ENCODE results near the gene NEAT1. TPM values are rescaled to one million over a fixed set of nuclear protein-coding genes. Genes with fewer than 3 reads are reported as not detected.

NEAT1 gene
- total and polyA plus RNA-seq, 9 of the 15 experiments (the other 6 are each of a cell fraction or from before 2014, with no cell fraction given), result 20.1 to 389 (median 62.8) TPM

DNA sequence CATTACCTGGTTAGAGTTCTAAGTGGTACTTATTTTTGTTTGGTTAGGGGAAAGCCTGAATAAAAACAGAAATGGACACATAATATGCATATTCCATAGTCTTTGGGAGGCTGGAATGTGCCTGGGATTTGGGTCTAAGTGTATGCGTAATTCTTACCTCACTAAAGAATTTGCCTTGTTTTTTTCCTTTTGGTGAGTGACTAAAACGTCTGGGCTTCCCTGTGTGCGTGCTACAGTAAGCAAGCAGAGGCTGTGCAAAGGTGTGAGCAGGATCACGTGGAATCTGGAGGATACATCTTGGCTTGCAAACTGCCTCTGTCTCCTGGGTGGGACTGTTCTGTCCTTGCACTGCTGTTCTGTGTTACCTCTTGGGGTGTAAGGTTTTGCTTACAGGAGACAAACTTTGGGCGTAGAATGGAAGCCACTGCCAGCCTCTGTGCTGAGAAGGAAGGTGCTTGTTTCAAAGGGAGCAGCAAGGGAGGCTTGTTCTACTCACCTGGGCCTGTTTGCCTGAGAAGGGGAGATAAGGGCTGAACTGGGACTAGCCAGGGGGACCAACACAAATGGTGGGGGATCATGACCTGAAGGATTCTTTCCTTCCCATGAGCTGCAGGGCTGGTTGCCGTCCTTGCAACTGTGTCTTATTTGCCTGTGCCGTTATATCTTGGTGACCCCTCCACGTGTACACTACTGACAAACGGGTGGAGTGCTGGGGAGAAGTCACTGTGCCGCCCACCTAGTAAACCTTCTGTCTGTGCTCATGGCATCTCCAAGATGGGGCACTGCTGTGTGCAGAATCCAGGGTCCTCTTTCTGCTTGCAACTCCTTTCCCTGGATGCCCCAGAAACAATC, 4.5 kb downstream of the NEAT1 start (continued):
- peak; percentile 93 for TF ChIP-seq TAF15 (IDR thresholded peaks at IDR 0.05; ENCODE audit: low read depth, low read length)
- no peak for TF ChIP-seq ZNF121 (CRISPR knock-in tag; conservative IDR thresholded peaks at IDR 0.05)
- TF ChIP-seq MIER1 (IDR thresholded peaks at IDR 0.05; ENCODE audit: low read depth), result no peak
- TF ChIP-seq, protein P1, sequence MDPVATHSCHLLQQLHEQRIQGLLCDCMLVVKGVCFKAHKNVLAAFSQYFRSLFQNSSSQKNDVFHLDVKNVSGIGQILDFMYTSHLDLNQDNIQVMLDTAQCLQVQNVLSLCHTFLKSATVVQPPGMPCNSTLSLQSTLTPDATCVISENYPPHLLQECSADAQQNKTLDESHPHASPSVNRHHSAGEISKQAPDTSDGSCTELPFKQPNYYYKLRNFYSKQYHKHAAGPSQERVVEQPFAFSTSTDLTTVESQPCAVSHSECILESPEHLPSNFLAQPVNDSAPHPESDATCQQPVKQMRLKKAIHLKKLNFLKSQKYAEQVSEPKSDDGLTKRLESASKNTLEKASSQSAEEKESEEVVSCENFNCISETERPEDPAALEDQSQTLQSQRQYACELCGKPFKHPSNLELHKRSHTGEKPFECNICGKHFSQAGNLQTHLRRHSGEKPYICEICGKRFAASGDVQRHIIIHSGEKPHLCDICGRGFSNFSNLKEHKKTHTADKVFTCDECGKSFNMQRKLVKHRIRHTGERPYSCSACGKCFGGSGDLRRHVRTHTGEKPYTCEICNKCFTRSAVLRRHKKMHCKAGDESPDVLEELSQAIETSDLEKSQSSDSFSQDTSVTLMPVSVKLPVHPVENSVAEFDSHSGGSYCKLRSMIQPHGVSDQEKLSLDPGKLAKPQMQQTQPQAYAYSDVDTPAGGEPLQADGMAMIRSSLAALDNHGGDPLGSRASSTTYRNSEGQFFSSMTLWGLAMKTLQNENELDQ (CRISPR knock-in tag; IDR thresholded peaks at IDR 0.05; ENCODE audit: borderline replicate concordance), result 0 out of 2 replicates have a peak, but pooled peaks have one; percentile 91
- TF ChIP-seq HDAC1 (IDR thresholded peaks at IDR 0.05), result 0 out of 4 replicates have a peak, but pooled peaks of 1 of the 2 experiments have one; percentile 30
- TF ChIP-seq, protein P2, sequence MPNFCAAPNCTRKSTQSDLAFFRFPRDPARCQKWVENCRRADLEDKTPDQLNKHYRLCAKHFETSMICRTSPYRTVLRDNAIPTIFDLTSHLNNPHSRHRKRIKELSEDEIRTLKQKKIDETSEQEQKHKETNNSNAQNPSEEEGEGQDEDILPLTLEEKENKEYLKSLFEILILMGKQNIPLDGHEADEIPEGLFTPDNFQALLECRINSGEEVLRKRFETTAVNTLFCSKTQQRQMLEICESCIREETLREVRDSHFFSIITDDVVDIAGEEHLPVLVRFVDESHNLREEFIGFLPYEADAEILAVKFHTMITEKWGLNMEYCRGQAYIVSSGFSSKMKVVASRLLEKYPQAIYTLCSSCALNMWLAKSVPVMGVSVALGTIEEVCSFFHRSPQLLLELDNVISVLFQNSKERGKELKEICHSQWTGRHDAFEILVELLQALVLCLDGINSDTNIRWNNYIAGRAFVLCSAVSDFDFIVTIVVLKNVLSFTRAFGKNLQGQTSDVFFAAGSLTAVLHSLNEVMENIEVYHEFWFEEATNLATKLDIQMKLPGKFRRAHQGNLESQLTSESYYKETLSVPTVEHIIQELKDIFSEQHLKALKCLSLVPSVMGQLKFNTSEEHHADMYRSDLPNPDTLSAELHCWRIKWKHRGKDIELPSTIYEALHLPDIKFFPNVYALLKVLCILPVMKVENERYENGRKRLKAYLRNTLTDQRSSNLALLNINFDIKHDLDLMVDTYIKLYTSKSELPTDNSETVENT (CRISPR knock-in tag; IDR thresholded peaks at IDR 0.05), result 0 out of 2 replicates have a peak, but pooled peaks have one; percentile 24
- TF ChIP-seq MYNN (IDR thresholded peaks at IDR 0.05), result peak; percentile 30; the same call in 1 of the 2 replicates
- TF ChIP-seq MYNN (CRISPR knock-in tag; IDR thresholded peaks at IDR 0.05), result no peak
- TF ChIP-seq, protein P3, sequence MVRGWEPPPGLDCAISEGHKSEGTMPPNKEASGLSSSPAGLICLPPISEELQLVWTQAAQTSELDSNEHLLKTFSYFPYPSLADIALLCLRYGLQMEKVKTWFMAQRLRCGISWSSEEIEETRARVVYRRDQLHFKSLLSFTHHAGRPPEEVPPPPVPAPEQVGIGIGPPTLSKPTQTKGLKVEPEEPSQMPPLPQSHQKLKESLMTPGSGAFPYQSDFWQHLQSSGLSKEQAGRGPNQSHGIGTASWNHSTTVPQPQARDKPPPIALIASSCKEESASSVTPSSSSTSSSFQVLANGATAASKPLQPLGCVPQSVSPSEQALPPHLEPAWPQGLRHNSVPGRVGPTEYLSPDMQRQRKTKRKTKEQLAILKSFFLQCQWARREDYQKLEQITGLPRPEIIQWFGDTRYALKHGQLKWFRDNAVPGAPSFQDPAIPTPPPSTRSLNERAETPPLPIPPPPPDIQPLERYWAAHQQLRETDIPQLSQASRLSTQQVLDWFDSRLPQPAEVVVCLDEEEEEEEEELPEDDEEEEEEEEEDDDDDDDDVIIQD (CRISPR knock-in tag; IDR thresholded peaks at IDR 0.05), result no peak
- TF ChIP-seq, protein P4, sequence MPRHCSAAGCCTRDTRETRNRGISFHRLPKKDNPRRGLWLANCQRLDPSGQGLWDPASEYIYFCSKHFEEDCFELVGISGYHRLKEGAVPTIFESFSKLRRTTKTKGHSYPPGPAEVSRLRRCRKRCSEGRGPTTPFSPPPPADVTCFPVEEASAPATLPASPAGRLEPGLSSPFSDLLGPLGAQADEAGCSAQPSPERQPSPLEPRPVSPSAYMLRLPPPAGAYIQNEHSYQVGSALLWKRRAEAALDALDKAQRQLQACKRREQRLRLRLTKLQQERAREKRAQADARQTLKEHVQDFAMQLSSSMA (CRISPR knock-in tag; IDR thresholded peaks at IDR 0.05), result peak; percentile 56; the same call in 1 of the 2 replicates
- peak; percentile 89 for TF ChIP-seq ESRRB (CRISPR knock-in tag; IDR thresholded peaks at IDR 0.05; ENCODE audit: borderline replicate concordance)
- TF ChIP-seq, protein P5, sequence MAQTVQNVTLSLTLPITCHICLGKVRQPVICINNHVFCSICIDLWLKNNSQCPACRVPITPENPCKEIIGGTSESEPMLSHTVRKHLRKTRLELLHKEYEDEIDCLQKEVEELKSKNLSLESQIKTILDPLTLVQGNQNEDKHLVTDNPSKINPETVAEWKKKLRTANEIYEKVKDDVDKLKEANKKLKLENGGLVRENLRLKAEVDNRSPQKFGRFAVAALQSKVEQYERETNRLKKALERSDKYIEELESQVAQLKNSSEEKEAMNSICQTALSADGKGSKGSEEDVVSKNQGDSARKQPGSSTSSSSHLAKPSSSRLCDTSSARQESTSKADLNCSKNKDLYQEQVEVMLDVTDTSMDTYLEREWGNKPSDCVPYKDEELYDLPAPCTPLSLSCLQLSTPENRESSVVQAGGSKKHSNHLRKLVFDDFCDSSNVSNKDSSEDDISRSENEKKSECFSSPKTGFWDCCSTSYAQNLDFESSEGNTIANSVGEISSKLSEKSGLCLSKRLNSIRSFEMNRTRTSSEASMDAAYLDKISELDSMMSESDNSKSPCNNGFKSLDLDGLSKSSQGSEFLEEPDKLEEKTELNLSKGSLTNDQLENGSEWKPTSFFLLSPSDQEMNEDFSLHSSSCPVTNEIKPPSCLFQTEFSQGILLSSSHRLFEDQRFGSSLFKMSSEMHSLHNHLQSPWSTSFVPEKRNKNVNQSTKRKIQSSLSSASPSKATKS (CRISPR knock-in tag; IDR thresholded peaks at IDR 0.05), result 0 out of 2 replicates have a peak, but pooled peaks have one; percentile 18
- 0 out of 2 replicates have a peak, but pooled peaks have one; percentile 3 for TF ChIP-seq HMG20A (CRISPR knock-in tag; conservative IDR thresholded peaks at IDR 0.05)
- peak in 1 of 2 experiments; percentile 21; a peak in 2 of 4 replicates for TF ChIP-seq SIX5 (IDR thresholded peaks at IDR 0.05; ENCODE audit: borderline replicate concordance in 1 of 2, insufficient read depth in 1 of 2, low read depth in 1 of 2, low read length in 2 of 2)
- 0 out of 2 replicates have a peak, but pooled peaks have one; percentile 11 for TF ChIP-seq ZNF347 (CRISPR knock-in tag; IDR thresholded peaks at IDR 0.05; ENCODE audit: low read depth)
- peak; percentile 94 for TF ChIP-seq SIRT6 (IDR thresholded peaks at IDR 0.05; ENCODE audit: low read depth, low read length)
- peak; percentile 35; the same call in 1 of the 2 replicates for TF ChIP-seq CBFA2T2 (conservative IDR thresholded peaks at IDR 0.05)

Data from K562 (cell line).